SH-SY5Y (cell line): ENCODE results near the gene CEPT1.

Experiments
- GATA2 ChIP-seq: IDR thresholded peaks from 2 replicates; pipeline ENCODE4 v1.6.1; 2011; ENCODE audit warnings: mild to moderate bottlenecking, low read depth, low read length
- GATA3 ChIP-seq: IDR thresholded peaks from 2 replicates; pipeline ENCODE4 v1.6.1; 2011; ENCODE audit warnings: low read depth, mild to moderate bottlenecking, low read length, moderate library complexity

DNA sequence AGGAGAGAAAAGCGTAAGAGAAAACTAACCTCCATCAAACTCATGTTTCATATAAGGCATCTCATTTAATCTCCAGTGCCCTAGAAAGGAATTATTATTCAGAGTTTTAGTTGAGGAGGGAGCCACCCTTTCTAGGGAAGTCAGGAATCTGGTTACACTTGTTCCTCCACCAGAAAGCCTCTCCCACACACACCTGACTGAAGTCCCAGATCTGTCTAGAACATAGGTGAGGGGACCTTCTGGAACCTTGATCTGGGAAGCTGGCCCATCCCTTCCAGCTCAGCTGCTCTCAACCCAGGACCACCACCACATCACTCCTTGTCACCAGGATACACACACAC is 62.3 kb downstream of the CEPT1 start:
- TF ChIP-seq GATA2 (no peak), GATA3 (no peak)
